H1 (cell line): ENCODE data around the gene CEACAM7. TPM values are rescaled to one million over a fixed set of nuclear protein-coding genes. Genes with fewer than 3 reads are reported as not detected.

Experiments
- CTCF ChIA-PET: fragments of 300-600 bp; sonication (Branson Sonifier 250); formaldehyde crosslinking; loops from one replicate; lab custom pipeline; 2021; ENCODE audit not compliant: partially characterized antibody; lab: Charles Lee
- POLR2A ChIA-PET: fragments of 300-600 bp; sonication (Branson Sonifier 250); formaldehyde crosslinking; loops from one replicate; lab custom pipeline; 2021; ENCODE audit warnings: inconsistent platforms; ENCODE audit not compliant: partially characterized antibody; lab: Charles Lee
- DNase-seq, 2 experiments: peaks; one replicate each; pipeline versions ENCODE4 v3.0.0 to v3.0.0-alpha.2; 2010 to 2022; ENCODE audit warnings: low spot score in 2 of 2, low read depth in 1 of 2, mixed read lengths in 1 of 2
- FAIRE-seq: peaks from 2 replicates; lab custom pipeline; 2011; peaks lifted over from hg19 to GRCh38; lab: Jason Lieb, UNC
- H2AFZ ChIP-seq: 2 replicates; pipeline ENCODE4 v1.8.1; 2012; ENCODE audit warnings: low read length, inconsistent platforms
- H2AK5ac ChIP-seq: 2 replicates; pipeline ENCODE4 v1.6.1; 2013; ENCODE audit warnings: low read depth, low read length
- H2BK120ac ChIP-seq: replicated peaks from 2 replicates; pipeline ENCODE3; 2013; ENCODE audit warnings: low read depth, low read length, inconsistent platforms
- H2BK12ac ChIP-seq: 2 replicates; pipeline ENCODE4 v1.6.1; 2013; ENCODE audit warnings: low read depth, low read length
- H2BK15ac ChIP-seq: 2 replicates; pipeline ENCODE4 v1.6.1; 2013; ENCODE audit warnings: low read length
- H2BK20ac ChIP-seq: 2 replicates; pipeline ENCODE4 v1.6.1; 2013; ENCODE audit warnings: low read length
- H2BK5ac ChIP-seq: 2 replicates; pipeline ENCODE4 v1.6.1; 2013; ENCODE audit warnings: low read depth, low read length
- H3K14ac ChIP-seq: 2 replicates; pipeline ENCODE4 v1.6.1; 2013; ENCODE audit warnings: inconsistent platforms; ENCODE audit not compliant: insufficient read length
- H3K18ac ChIP-seq: 2 replicates; pipeline ENCODE4 v1.6.1; 2013; ENCODE audit warnings: low read length; ENCODE audit errors: extremely low read depth
- H3K23ac ChIP-seq: 2 replicates; pipeline ENCODE4 v1.6.1; 2013; ENCODE audit warnings: inconsistent platforms; ENCODE audit not compliant: insufficient read length
- H3K23me2 ChIP-seq: 2 replicates; pipeline ENCODE4 v1.6.1; 2013; ENCODE audit warnings: low read depth, low read length
- H3K27ac ChIP-seq: 2 replicates; pipeline ENCODE4 v1.6.1; 2011; ENCODE audit warnings: low read depth, low read length, inconsistent platforms
- H3K27me3 ChIP-seq, 4 experiments: replicated peaks in 1 of 4; 1 replicate in 1 of 4; 2 replicates in 3 of 4; pipeline versions ENCODE4 v1.6.1 to v1.8.1; 2011 to 2013; ENCODE audit warnings: low read length in 3 of 4, mild to moderate bottlenecking in 3 of 4, inconsistent platforms in 2 of 4, mixed read lengths in 2 of 4, moderate library complexity in 1 of 4; ENCODE audit not compliant: control insufficient read depth in 3 of 4, insufficient read depth in 3 of 4; ENCODE audit errors: extremely low read depth in 1 of 4
- H3K36me3 ChIP-seq, 4 experiments: 2 replicates each; pipeline versions ENCODE4 v1.6.1 to v1.8.1; 2011 to 2013; ENCODE audit warnings: mild to moderate bottlenecking in 4 of 4, low read length in 3 of 4, moderate library complexity in 2 of 4, control low read depth in 1 of 4, inconsistent platforms in 1 of 4; ENCODE audit not compliant: insufficient read depth in 4 of 4, control insufficient read depth in 2 of 4
- H3K4ac ChIP-seq: replicated peaks from 2 replicates; pipeline ENCODE3; 2013; ENCODE audit warnings: low read length, low read depth, mixed read lengths, inconsistent platforms; ENCODE audit not compliant: insufficient read length
- H3K4me1 ChIP-seq, 4 experiments: replicated peaks in 1 of 4; 1 replicate in 1 of 4; 2 replicates in 3 of 4; pipeline versions ENCODE4 v1.6.1 to v1.8.1; 2011 to 2013; ENCODE audit warnings: low read length in 3 of 4, inconsistent platforms in 2 of 4, mixed read lengths in 1 of 4; ENCODE audit not compliant: insufficient read depth in 4 of 4, control insufficient read depth in 3 of 4
- H3K4me2 ChIP-seq, 2 experiments: 2 replicates each; pipeline versions ENCODE4 v1.6.1 to v1.8.1; 2011 to 2013; ENCODE audit warnings: low read depth in 2 of 2, low read length in 2 of 2, control low read depth in 1 of 2, inconsistent platforms in 1 of 2, mild to moderate bottlenecking in 1 of 2; ENCODE audit not compliant: insufficient read depth in 1 of 2
- H3K4me3 ChIP-seq, 4 experiments: fragments of 200-600, 300-600 bp in 1 of 4; sonication (generic), shearing (Covaris generic), sonication (Bioruptor Twin) in 1 of 4; 2 replicates each; pipeline versions ENCODE4 v1.5.1 to v1.8.1; 2011 to 2016; ENCODE audit warnings: low read length in 4 of 4, low read depth in 3 of 4, control low read depth in 2 of 4, inconsistent platforms in 2 of 4, mild to moderate bottlenecking in 2 of 4, mixed read lengths in 1 of 4, moderate library complexity in 1 of 4; ENCODE audit not compliant: insufficient read depth in 2 of 4; ENCODE audit errors: extremely low read depth in 1 of 4
- H3K56ac ChIP-seq: replicated peaks from 2 replicates; pipeline ENCODE3; 2013; ENCODE audit warnings: low read depth, mild to moderate bottlenecking, mixed read lengths, low read length, inconsistent platforms; ENCODE audit not compliant: insufficient read length
- H3K79me1 ChIP-seq: 2 replicates; pipeline ENCODE4 v1.6.1; 2013; ENCODE audit warnings: low read depth, low read length, control low read depth
- H3K79me2 ChIP-seq, 2 experiments: 2 replicates each; pipeline versions ENCODE4 v1.6.1 to v1.8.1; 2012 to 2013; ENCODE audit warnings: low read length in 2 of 2, mild to moderate bottlenecking in 2 of 2, inconsistent platforms in 1 of 2; ENCODE audit not compliant: insufficient read depth in 2 of 2, control insufficient read depth in 1 of 2
- H3K9ac ChIP-seq, 4 experiments: replicated peaks in 1 of 4; 1 replicate in 1 of 4; 2 replicates in 3 of 4; pipeline versions ENCODE4 v1.6.1 to v1.8.1; 2011 to 2013; ENCODE audit warnings: low read depth in 3 of 4, low read length in 3 of 4, control low read depth in 2 of 4, mild to moderate bottlenecking in 2 of 4, moderate library complexity in 2 of 4, inconsistent platforms in 1 of 4; ENCODE audit errors: extremely low read depth in 1 of 4
- H3K9me3 ChIP-seq, 2 experiments: 2 replicates each; pipeline versions ENCODE4 v1.6.1 to v1.8.1; 2012 to 2013; ENCODE audit warnings: mild to moderate bottlenecking in 2 of 2, moderate library complexity in 2 of 2, control low read depth in 1 of 2, inconsistent platforms in 1 of 2, low read depth in 1 of 2, low read length in 1 of 2, mixed read lengths in 1 of 2; ENCODE audit not compliant: insufficient read depth in 2 of 2
- H4K20me1 ChIP-seq, 2 experiments: replicated peaks in 1 of 2; 2 replicates each; pipeline versions ENCODE3 to v1.8.1; 2011 to 2013; ENCODE audit warnings: inconsistent platforms in 2 of 2, low read length in 2 of 2, mild to moderate bottlenecking in 1 of 2; ENCODE audit not compliant: insufficient read depth in 2 of 2, control insufficient read depth in 1 of 2
- H4K5ac ChIP-seq: 2 replicates; pipeline ENCODE4 v1.6.1; 2013; ENCODE audit warnings: low read length, low read depth, mixed read lengths, inconsistent platforms; ENCODE audit not compliant: insufficient read length
- H4K8ac ChIP-seq: 2 replicates; pipeline ENCODE4 v1.8.0; 2013; ENCODE audit warnings: mild to moderate bottlenecking, moderate library complexity, low read length, inconsistent platforms; ENCODE audit not compliant: insufficient read depth; ENCODE audit errors: extremely low read depth
- H4K91ac ChIP-seq: replicated peaks from 2 replicates; pipeline ENCODE3; 2013; ENCODE audit warnings: low read length, mixed read lengths, inconsistent platforms; ENCODE audit not compliant: insufficient read length
- CEBPB ChIP-seq: IDR thresholded peaks from 2 replicates; pipeline ENCODE4 v1.6.1; 2012; ENCODE audit warnings: low read depth, low read length
- SIX5 ChIP-seq: IDR thresholded peaks from 2 replicates; pipeline ENCODE4 v1.6.1; 2011; ENCODE audit warnings: mild to moderate bottlenecking, low read depth, low read length
- SP2 ChIP-seq: IDR thresholded peaks from 2 replicates; pipeline ENCODE4 v1.6.1; 2012; ENCODE audit warnings: mild to moderate bottlenecking, low read length, inconsistent platforms
- TBP ChIP-seq: IDR thresholded peaks from 2 replicates; pipeline ENCODE4 v1.6.1; 2011; ENCODE audit warnings: low read depth, low read length, improper control_type of control experiment
- YY1 ChIP-seq: IDR thresholded peaks from 2 replicates; pipeline ENCODE4 v1.6.1; 2011; ENCODE audit warnings: low read depth, mild to moderate bottlenecking, low read length
- WGBS, 2 experiments: shearing (Covaris generic) in 1 of 2; methylation state at CpG; one replicate each; pipeline versions ENCODE4 v1.1.6 to v1.1.7; 2013 to 2015; ENCODE audit warnings: low lambda C conversion rate in 2 of 2, mixed read lengths in 2 of 2, inconsistent platforms in 1 of 2, low coverage in 1 of 2, missing lambda C conversion rate in 1 of 2; ENCODE audit not compliant: insufficient replicate concordance in 2 of 2, insufficient coverage in 1 of 2, insufficient read length in 1 of 2; ENCODE audit errors: extremely low coverage in 1 of 2, missing lambda C conversion rate in 1 of 2; 5-methylcytosine and 5-hydroxymethylcytosine counted together
- polyA plus RNA-seq, 7 experiments: library from polyadenylated mRNA; depleted of rRNA in 3 of 7; stranded (reverse) in 5 of 7; unstranded in 2 of 7; fragments of >200 nt in 5 of 7; fragments of 200-250 nt in 2 of 7; gene quantifications; 1 replicate in 5 of 7; 2 replicates in 1 of 7; 4 replicates in 1 of 7; pipeline versions ENCODE4 v1.2.1 to v1.2.3, GENCODE V29; 2011 to 2013; ENCODE audit warnings: missing spikeins in 2 of 7, mixed read lengths in 2 of 7
- total RNA-seq: library from RNA; stranded (reverse); fragmentation: NEBNext Ultra II Directional; extraction: Animal tissue kit (Norgen Biotek cat#: 25700); gene quantifications from 2 replicates; pipeline ENCODE4 v1.2.1, GENCODE V29; 2021

The CEACAM7 gene
- total and polyA plus RNA-seq, 2 of the 8 experiments (the other 6 are each of a cell fraction or from before 2014, with no cell fraction given): not detected

- ChIA-PET CTCF (interaction anchor here (0.6 kb wide), 1 partner anchor 77 kb away, joined by 4 read pairs; no protein-coding TSS in a partner anchor), POLR2A (no interaction called here)
- H4K91ac ChIP-seq: no peak within 1 kb of the TSS
- no peak within 1 kb of the TSS for H2AK5ac ChIP-seq
- no peaks in the 10 kb centered on the region for H3K4me1 ChIP-seq
- H3K23me2 ChIP-seq: no peaks in the 10 kb centered on the region; the same call in 1 of the 2 replicates
- no peak for DNase-seq
- FAIRE-seq: no peak
- TF ChIP-seq SP2: no peak
- no peak for TF ChIP-seq TBP
- TF ChIP-seq SIX5: no peak
- no peak for TF ChIP-seq CEBPB
- TF ChIP-seq YY1: no peak
- H2BK12ac ChIP-seq: no peak within 1 kb of the TSS
- no peak within 1 kb of the TSS for H3K4me3 ChIP-seq
- H2BK120ac ChIP-seq: no peak within 1 kb of the TSS
- no peaks in the 10 kb centered on the region for H3K79me2 ChIP-seq
- H2BK20ac ChIP-seq: no peak within 1 kb of the TSS
- no peak within 1 kb of the TSS for H3K9ac ChIP-seq
- H2AFZ ChIP-seq: no peak within 1 kb of the TSS
- no peaks in the 10 kb centered on the region for H3K36me3 ChIP-seq
- H4K20me1 ChIP-seq: no peaks in the 10 kb centered on the region
- H4K8ac ChIP-seq: no peak within 1 kb of the TSS
- H3K79me1 ChIP-seq: no peaks in the 10 kb centered on the region
- peaks cover 48 to 70% of the 10 kb centered on the region in 2 experiments for H3K9me3 ChIP-seq
- H3K27me3 ChIP-seq: no peaks in the 10 kb centered on the region
- no peak within 1 kb of the TSS for H3K4me2 ChIP-seq
- no peak within 1 kb of the TSS for H4K5ac ChIP-seq
- 79% methylated on average over 7 of the region's 7 CpGs; no CpG with 5 or more reads in 1 of the 2 experiments for WGBS, 2 experiments
- H3K56ac ChIP-seq: no peak within 1 kb of the TSS
- no peak within 1 kb of the TSS for H2BK5ac ChIP-seq
- no peak within 1 kb of the TSS for H3K18ac ChIP-seq
- H3K23ac ChIP-seq: no peak within 1 kb of the TSS
- no peak within 1 kb of the TSS for H2BK15ac ChIP-seq
- H3K14ac ChIP-seq: no peak within 1 kb of the TSS
- H3K4ac ChIP-seq: no peak within 1 kb of the TSS
- H3K27ac ChIP-seq: no peak within 1 kb of the TSS
Observed at GRCh38 chr19:41626877-41627276, 61.2 kb downstream of the CEACAM7 start, which contains the start of gene CEACAM4. TSS of gene CEACAM4 (minus strand) at chr19:41627074. CDS start at chr19:41626963, 111 bp downstream.
